PC-3 (cell line): ENCODE measurements around the gene ZFHX3. TPM values are rescaled to one million over a fixed set of nuclear protein-coding genes. Genes with fewer than 3 reads are reported as not detected.
"Not testable (repeated sequence)": the region's sequence is repeated elsewhere in the genome, so short reads cannot be mapped to it uniquely, and the experiment has no call there.

Source experiments
- ATAC-seq: fragments of 200-7000 bp; cut with Tn5 transposase; 2 replicates; pipeline ENCODE4 v1.9.1; 2020; ENCODE audit warnings: mild to moderate bottlenecking, moderate library complexity
- BruUV-seq: library from RNA; stranded (reverse); fragments of 400-500 nt; replicated peaks from 2 replicates; lab custom pipeline; 2021; lab: Mats Ljungman, UMichigan
- CTCF ChIA-PET: fragments of 300-600 bp; sonication (Branson Sonifier 250); formaldehyde crosslinking; loops from one replicate; lab custom pipeline; 2022; ENCODE audit warnings: antibody characterized with exemption; lab: Charles Lee
- POLR2A ChIA-PET: fragments of 300-600 bp; sonication (Branson Sonifier 250); formaldehyde crosslinking; loops from one replicate; lab custom pipeline; 2022; ENCODE audit warnings: antibody characterized with exemption; ENCODE audit not compliant: unreplicated experiment; lab: Charles Lee
- DNase-seq: peaks from one replicate; pipeline ENCODE4 v3.0.0-alpha.2; 2015
- H2AFZ ChIP-seq: fragments of 300-600 bp; sonication (generic); 2 replicates; pipeline ENCODE4 v1.6.0; 2016; ENCODE audit warnings: antibody characterized with exemption, low read length
- H3F3A ChIP-seq: fragments of 300-600 bp; sonication (generic); one replicate; pipeline ENCODE4 v1.6.0; 2017; ENCODE audit warnings: antibody characterized with exemption, low read length, control low read depth, mild to moderate bottlenecking; ENCODE audit not compliant: unreplicated experiment
- H3K27ac ChIP-seq: fragments of 300-600 bp; sonication (generic); 2 replicates; pipeline ENCODE4 v1.5.1; 2016; ENCODE audit warnings: mild to moderate bottlenecking, low read length
- H3K27me3 ChIP-seq: fragments of 300-600 bp; sonication (generic); 2 replicates; pipeline ENCODE4 v1.6.1; 2016; ENCODE audit warnings: low read length, mixed read lengths
- H3K36me3 ChIP-seq: fragments of 300-600 bp; sonication (generic); 2 replicates; pipeline ENCODE4 v1.6.1; 2016; ENCODE audit warnings: low read depth, mixed run types, low read length, mixed read lengths
- H3K4me1 ChIP-seq: fragments of 300-600 bp; sonication (generic); 2 replicates; pipeline ENCODE4 v1.5.1; 2016; ENCODE audit warnings: low read length; ENCODE audit not compliant: insufficient read depth
- H3K4me2 ChIP-seq: fragments of 300-600 bp; sonication (generic); 2 replicates; pipeline ENCODE4 v1.6.0; 2016; ENCODE audit warnings: low read length
- H3K4me3 ChIP-seq: fragments of 300-600 bp; sonication (generic); 2 replicates; pipeline ENCODE4 v1.5.1; 2016; ENCODE audit warnings: mild to moderate bottlenecking, low read length, mixed read lengths
- H3K79me2 ChIP-seq: fragments of 300-600 bp; sonication (generic); 2 replicates; pipeline ENCODE4 v1.6.1; 2017; ENCODE audit warnings: low read length, mixed read lengths
- H3K9ac ChIP-seq: fragments of 300-600 bp; sonication (generic); 2 replicates; pipeline ENCODE4 v1.6.0; 2016; ENCODE audit warnings: mild to moderate bottlenecking, low read length
- H3K9me2 ChIP-seq: fragments of 300-600 bp; sonication (generic); replicated peaks from 2 replicates; pipeline ENCODE4 v1.6.1; 2016; ENCODE audit warnings: mixed run types, low read length, mixed read lengths
- H3K9me3 ChIP-seq: fragments of 300-600 bp; sonication (generic); 2 replicates; pipeline ENCODE4 v1.6.1; 2016; ENCODE audit warnings: low read length, mixed read lengths
- H4K20me1 ChIP-seq: fragments of 300-600 bp; sonication (generic); 2 replicates; pipeline ENCODE4 v1.6.1; 2016; ENCODE audit warnings: low read length, mixed read lengths
- EZH2 ChIP-seq: fragments of 300-600 bp; sonication (generic); IDR thresholded peaks from one replicate; pipeline ENCODE4 v1.6.1; 2017; ENCODE audit warnings: antibody characterized with exemption, mild to moderate bottlenecking, low read length; ENCODE audit not compliant: unreplicated experiment
- EZH2phosphoT487 ChIP-seq: fragments of 300-600 bp; sonication (generic); IDR thresholded peaks from 2 replicates; pipeline ENCODE4 v1.6.1; 2018; ENCODE audit warnings: mild to moderate bottlenecking, antibody characterized with exemption, low read length, borderline replicate concordance
- intact Hi-C: fragments of 100-400 bp; cut with micrococcal nuclease; formaldehyde crosslinking; loops from 2 replicates; pipeline ENCODE4 v1.9.0; 2023
- total RNA-seq: library from RNA; depleted of rRNA; stranded (reverse); fragments of >200 nt; gene quantifications from 2 replicates; pipeline ENCODE4 v1.2.3, GENCODE V29; 2014
- TF ChIP-seq, protein P1 (sequence below): fragments of 300-600 bp; sonication (generic); conservative IDR thresholded peaks from 2 replicates; pipeline ENCODE4 v1.5.1; 2017; ENCODE audit warnings: antibody characterized with exemption, low read depth, mild to moderate bottlenecking, low read length

Gene ZFHX3
- total RNA-seq, 1 experiment from 2014 or later, result 3.5 TPM

DNA sequence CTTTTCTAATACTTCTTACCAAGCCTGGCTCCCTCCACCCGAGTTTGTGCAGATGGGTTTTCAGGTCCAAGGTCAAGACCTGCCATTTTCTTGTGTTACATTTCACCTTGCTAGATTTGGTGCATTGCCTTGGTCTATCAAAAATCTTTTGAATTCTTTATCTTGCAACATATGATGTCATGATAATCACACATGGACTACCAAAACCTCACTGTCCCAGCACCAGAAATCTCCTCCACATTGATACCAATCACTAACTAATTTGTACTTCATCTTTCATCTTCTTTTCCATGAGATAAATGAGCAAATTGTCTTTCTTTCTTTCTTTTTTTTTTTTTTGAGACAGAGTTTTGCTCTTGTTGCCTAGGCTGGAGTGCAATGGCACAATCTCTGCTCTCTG lies 33.0 kb upstream of the ZFHX3 start:
- Histone ChIP-seq H3K27ac (no peak overlapping the region), H3K27me3 (no peaks in the 10 kb centered on the region), H3K9me2 (no peaks in the 10 kb centered on the region), H3K36me3 (no peaks in the 10 kb centered on the region), H3K4me3 (no peak overlapping the region), H3K4me2 (no peak overlapping the region), H2AFZ (no peak overlapping the region), H3F3A (no peaks in the 10 kb centered on the region), H3K9me3 (no peaks in the 10 kb centered on the region), H3K4me1 (no peaks in the 10 kb centered on the region), H4K20me1 (no peaks in the 10 kb centered on the region), H3K79me2 (no peaks in the 10 kb centered on the region), H3K9ac (no peak overlapping the region)
- DNase-seq (no peak), ATAC-seq (no peak)
- BruUV-seq, result no TSS peak
- ChIA-PET POLR2A (no interaction called here), CTCF (interaction anchor here (0.8 kb wide), 1 partner anchor 249 kb away, joined by 4 read pairs; no protein-coding TSS in a partner anchor)
- intact Hi-C loops, result no loop called here
- TF ChIP-seq EZH2phosphoT487 (no peak), EZH2 (no peak)
- TF ChIP-seq, protein P1, sequence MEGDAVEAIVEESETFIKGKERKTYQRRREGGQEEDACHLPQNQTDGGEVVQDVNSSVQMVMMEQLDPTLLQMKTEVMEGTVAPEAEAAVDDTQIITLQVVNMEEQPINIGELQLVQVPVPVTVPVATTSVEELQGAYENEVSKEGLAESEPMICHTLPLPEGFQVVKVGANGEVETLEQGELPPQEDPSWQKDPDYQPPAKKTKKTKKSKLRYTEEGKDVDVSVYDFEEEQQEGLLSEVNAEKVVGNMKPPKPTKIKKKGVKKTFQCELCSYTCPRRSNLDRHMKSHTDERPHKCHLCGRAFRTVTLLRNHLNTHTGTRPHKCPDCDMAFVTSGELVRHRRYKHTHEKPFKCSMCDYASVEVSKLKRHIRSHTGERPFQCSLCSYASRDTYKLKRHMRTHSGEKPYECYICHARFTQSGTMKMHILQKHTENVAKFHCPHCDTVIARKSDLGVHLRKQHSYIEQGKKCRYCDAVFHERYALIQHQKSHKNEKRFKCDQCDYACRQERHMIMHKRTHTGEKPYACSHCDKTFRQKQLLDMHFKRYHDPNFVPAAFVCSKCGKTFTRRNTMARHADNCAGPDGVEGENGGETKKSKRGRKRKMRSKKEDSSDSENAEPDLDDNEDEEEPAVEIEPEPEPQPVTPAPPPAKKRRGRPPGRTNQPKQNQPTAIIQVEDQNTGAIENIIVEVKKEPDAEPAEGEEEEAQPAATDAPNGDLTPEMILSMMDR, result no peak

DNA sequence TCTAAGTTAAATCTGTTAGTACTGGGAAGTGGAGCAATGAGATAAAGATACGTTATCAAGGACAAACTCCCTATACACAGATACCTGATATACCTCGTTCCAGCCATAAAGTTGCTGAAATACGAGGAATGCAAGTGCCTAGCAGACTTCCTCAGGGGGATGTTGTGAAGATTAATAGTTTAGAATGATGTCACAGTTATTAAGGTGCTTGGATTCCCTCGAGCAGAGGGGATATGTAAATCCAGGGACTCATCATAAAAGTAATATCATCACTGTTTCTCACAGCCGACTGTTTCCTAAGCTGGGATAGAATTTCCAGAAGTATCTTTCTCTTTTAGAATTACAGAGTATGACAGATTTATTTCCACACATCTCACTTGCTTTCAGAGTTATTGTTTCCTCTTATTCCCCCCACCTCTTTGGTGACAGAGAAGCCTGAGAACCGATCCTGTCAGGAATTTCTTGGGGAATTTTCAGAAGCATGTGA lies 28.4 kb upstream of the ZFHX3 start:
- no peak overlapping the region for H2AFZ ChIP-seq
- ATAC-seq, result no peak
- H3K9me2 ChIP-seq, result no peaks in the 10 kb centered on the region
- no TSS peak for BruUV-seq
- no peak overlapping the region for H3K4me2 ChIP-seq
- ChIA-PET POLR2A (no interaction called here), CTCF (no interaction called here)
- H3K4me1 ChIP-seq, result peaks cover 3% of the 10 kb centered on the region; the same call in 1 of the 2 replicates
- H3K27ac ChIP-seq, result no peak overlapping the region
- H3K4me3 ChIP-seq, result no peak overlapping the region
- no peak for TF ChIP-seq EZH2phosphoT487
- no peak for TF ChIP-seq EZH2
- TF ChIP-seq, protein P1, result no peak
- no peak for DNase-seq
- H4K20me1 ChIP-seq, result no peaks in the 10 kb centered on the region
- no peaks in the 10 kb centered on the region for H3K36me3 ChIP-seq
- H3K9me3 ChIP-seq, result no peaks in the 10 kb centered on the region
- H3K9ac ChIP-seq, result no peak overlapping the region
- H3K27me3 ChIP-seq, result no peaks in the 10 kb centered on the region
- no peaks in the 10 kb centered on the region for H3F3A ChIP-seq
- no peaks in the 10 kb centered on the region for H3K79me2 ChIP-seq
- intact Hi-C loops, result no loop called here

DNA sequence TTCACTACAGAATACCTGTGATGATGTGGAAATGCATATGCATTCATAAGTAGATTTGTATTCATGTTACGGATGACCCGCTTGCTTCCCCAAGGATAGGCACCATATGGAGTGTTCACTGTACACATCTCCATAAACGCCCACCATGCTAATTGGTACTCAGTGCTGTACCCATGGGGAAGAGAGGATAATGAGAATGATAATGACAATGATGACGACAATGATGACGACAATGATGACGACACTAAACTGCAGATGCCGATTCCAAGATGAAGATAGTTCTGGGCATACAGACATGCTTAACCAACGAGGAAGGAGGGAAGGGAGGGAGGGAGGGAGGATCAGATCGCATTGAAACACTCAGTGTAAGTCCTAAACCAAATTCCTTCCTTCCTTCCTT lies 26.5 kb upstream of the ZFHX3 start:
- Histone ChIP-seq H3K4me2 (no peak overlapping the region), H3K79me2 (no peaks in the 10 kb centered on the region), H3K4me1 (peaks cover 18% of the 10 kb centered on the region), H3K27ac (no peak overlapping the region), H3K9me2 (no peaks in the 10 kb centered on the region), H3K36me3 (no peaks in the 10 kb centered on the region), H3F3A (no peaks in the 10 kb centered on the region), H2AFZ (no peak overlapping the region), H3K9me3 (no peaks in the 10 kb centered on the region), H4K20me1 (no peaks in the 10 kb centered on the region), H3K27me3 (no peaks in the 10 kb centered on the region), H3K9ac (no peak overlapping the region), H3K4me3 (no peak overlapping the region)
- TF ChIP-seq EZH2phosphoT487 (no peak), EZH2 (no peak)
- TF ChIP-seq, protein P1, result no peak
- DNase-seq (no peak), ATAC-seq (no peak)
- intact Hi-C loops, result no loop called here
- ChIA-PET CTCF (no interaction called here), POLR2A (no interaction called here)
- BruUV-seq, result no TSS peak

DNA sequence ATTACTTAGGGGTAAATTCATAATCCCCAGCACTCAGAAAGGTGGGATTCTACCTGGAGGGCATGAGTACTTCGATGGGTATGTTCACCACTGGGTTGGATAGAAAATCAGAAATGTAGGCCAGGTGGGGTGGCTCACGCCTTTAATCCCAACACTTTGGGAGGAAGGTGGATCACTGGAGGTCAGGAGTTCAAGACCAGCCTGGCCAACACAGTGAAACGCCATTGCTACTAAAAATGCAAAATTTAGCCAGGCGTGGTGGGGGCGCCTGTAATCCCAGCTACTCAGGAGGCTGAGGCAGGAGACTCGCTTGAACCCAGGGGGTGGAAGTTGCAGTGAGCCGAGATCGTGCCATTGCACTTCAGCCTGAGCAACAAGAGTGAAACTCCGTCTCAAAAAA lies 24.1 kb upstream of the ZFHX3 start:
- H3K79me2 ChIP-seq, POLR2A ChIA-PET, H3K36me3 ChIP-seq, H3K27ac ChIP-seq, H3F3A ChIP-seq, H3K9ac ChIP-seq, H3K27me3 ChIP-seq, ATAC-seq, CTCF ChIA-PET, intact Hi-C loops, H2AFZ ChIP-seq, H3K9me3 ChIP-seq, H3K4me2 ChIP-seq, BruUV-seq, H3K9me2 ChIP-seq, DNase-seq, H3K4me3 ChIP-seq, H4K20me1 ChIP-seq: not testable (repeated sequence)
- peaks cover 35% of the 10 kb centered on the region for H3K4me1 ChIP-seq
